HepG2 (cell line): ENCODE measurements around the gene WDR83. TPM values are rescaled to one million over a fixed set of nuclear protein-coding genes. Genes with fewer than 3 reads are reported as not detected.

Experiments used
- CEBPG ChIP-seq: IDR thresholded peaks from 2 replicates; pipeline ENCODE4 v1.6.1; 2016
- DBP ChIP-seq: sonication (generic); formaldehyde crosslinking; IDR thresholded peaks from 2 replicates; pipeline ENCODE4 v1.4.0; 2020; ENCODE audit warnings: missing genetic modification reagents; ENCODE audit errors: not compliant biosample characterization
- DZIP1 ChIP-seq: sonication (generic); formaldehyde crosslinking; IDR thresholded peaks from 2 replicates; pipeline ENCODE4 v1.5.0; 2020; ENCODE audit warnings: mild to moderate bottlenecking, missing genetic modification reagents
- HCFC1 ChIP-seq: fragments of 150-350 bp; IDR thresholded peaks from 2 replicates; pipeline ENCODE4 v1.6.1; 2014; ENCODE audit warnings: low read depth, low read length
- HMGXB3 ChIP-seq: sonication (generic); formaldehyde crosslinking; IDR thresholded peaks from 2 replicates; pipeline ENCODE4 v1.4.0; 2020; ENCODE audit warnings: missing genetic modification reagents, borderline replicate concordance
- IKZF4 ChIP-seq: sonication (generic); formaldehyde crosslinking; IDR thresholded peaks from 2 replicates; pipeline ENCODE4 v1.5.1; 2020; ENCODE audit warnings: borderline replicate concordance, mild to moderate bottlenecking, low read depth, missing genetic modification reagents; ENCODE audit errors: not compliant biosample characterization
- JARID2 ChIP-seq: sonication (generic); formaldehyde crosslinking; IDR thresholded peaks from 2 replicates; pipeline ENCODE4 v1.8.1; 2023; ENCODE audit warnings: missing genetic modification reagents, inconsistent platforms; ENCODE audit not compliant: insufficient replicate concordance
- KDM2A ChIP-seq: sonication (generic); formaldehyde crosslinking; IDR thresholded peaks from 2 replicates; pipeline ENCODE4 v1.4.0; 2020; ENCODE audit warnings: low read depth, missing genetic modification reagents, borderline replicate concordance
- KDM5A ChIP-seq: fragments of 200-600 bp; sonication (generic); IDR thresholded peaks from 2 replicates; pipeline ENCODE4 v1.7.0; 2018; ENCODE audit warnings: antibody characterized with exemption, mild to moderate bottlenecking, low read length, borderline replicate concordance
- KMT2A ChIP-seq: sonication (generic); formaldehyde crosslinking; IDR thresholded peaks from 2 replicates; pipeline ENCODE4 v1.4.0; 2020; ENCODE audit warnings: missing genetic modification reagents
- MAFF ChIP-seq: IDR thresholded peaks from 2 replicates; pipeline ENCODE4 v1.6.1; 2011; ENCODE audit warnings: low read depth, low read length, improper control_type of control experiment
- MED1 ChIP-seq: sonication (generic); formaldehyde crosslinking; IDR thresholded peaks from 2 replicates; pipeline ENCODE4 v1.4.0; 2020; ENCODE audit warnings: missing genetic modification reagents
- NR2F1 ChIP-seq, 2 experiments: fragments of 450-650 bp in 1 of 2; formaldehyde crosslinking in 1 of 2; IDR thresholded peaks; 2 replicates each; pipeline versions ENCODE4 v1.5.0 to v1.6.1; 2016 to 2020; ENCODE audit warnings: mild to moderate bottlenecking in 1 of 2, missing compliant biosample characterization in 1 of 2, missing genetic modification reagents in 1 of 2, moderate library complexity in 1 of 2
- POLR2A ChIP-seq, 2 experiments: IDR thresholded peaks; 2 replicates each; pipeline ENCODE4 v1.6.1; 2011; ENCODE audit warnings: low read depth in 2 of 2, low read length in 2 of 2, mild to moderate bottlenecking in 1 of 2, moderate library complexity in 1 of 2; ENCODE audit not compliant: insufficient read depth in 1 of 2
- POLR2G ChIP-seq: fragments of 200-400 bp; formaldehyde crosslinking; IDR thresholded peaks from 2 replicates; pipeline ENCODE4 v1.6.1; 2018; ENCODE audit warnings: mild to moderate bottlenecking, low read depth, low read length, moderate library complexity
- ZNF138 ChIP-seq: sonication (generic); formaldehyde crosslinking; IDR thresholded peaks from 2 replicates; pipeline ENCODE4 v1.5.0; 2020; ENCODE audit warnings: mild to moderate bottlenecking, low read depth, missing genetic modification reagents
- ZNF33B ChIP-seq: sonication (generic); formaldehyde crosslinking; IDR thresholded peaks from 2 replicates; pipeline ENCODE4 v1.5.1; 2020; ENCODE audit warnings: mild to moderate bottlenecking, missing genetic modification reagents
- ZNF556 ChIP-seq: sonication (generic); formaldehyde crosslinking; IDR thresholded peaks from 2 replicates; pipeline ENCODE4 v1.4.0; 2020; ENCODE audit warnings: mild to moderate bottlenecking, missing genetic modification reagents, borderline replicate concordance
- ZNF75D ChIP-seq: sonication (generic); formaldehyde crosslinking; IDR thresholded peaks from 2 replicates; pipeline ENCODE4 v1.8.1; 2023; ENCODE audit warnings: missing genetic modification reagents, mild to moderate bottlenecking, borderline replicate concordance
- ZNF788 ChIP-seq: sonication (generic); formaldehyde crosslinking; IDR thresholded peaks from 2 replicates; pipeline ENCODE4 v1.5.0; 2020; ENCODE audit warnings: mild to moderate bottlenecking, missing genetic modification reagents, borderline replicate concordance
- polyA plus RNA-seq, 8 experiments: library from polyadenylated mRNA; depleted of rRNA in 3 of 8; stranded (reverse) in 7 of 8; unstranded in 1 of 8; fragments of >200 nt; fragmentation: Illumina TruSeq in 4 of 8; extraction: Trizol in 4 of 8; gene quantifications; 2 replicates each; pipeline versions ENCODE4 v1.2.1 to v1.2.3, GENCODE V29; 2011 to 2016; ENCODE audit warnings: low read depth in 4 of 8, missing spikeins in 1 of 8, mixed read lengths in 1 of 8; ENCODE audit not compliant: insufficient read depth in 1 of 8
- total RNA-seq, 5 experiments: library from RNA; depleted of rRNA; stranded (reverse); fragments of >200 nt; fragmentation: Illumina TruSeq; extraction: Trizol; gene quantifications; 2 replicates each; pipeline ENCODE4 v1.2.3, GENCODE V29; 2016; ENCODE audit warnings: low read depth in 1 of 5
- TF ChIP-seq, protein P1 (sequence below): IDR thresholded peaks from 2 replicates; pipeline ENCODE4 v1.6.1; 2012; ENCODE audit warnings: inconsistent platforms

The WDR83 gene
- total and polyA plus RNA-seq, 2 of the 13 experiments (the other 11 are each of a cell fraction or from before 2014, with no cell fraction given), result 4.5 to 10.7 TPM

DNA sequence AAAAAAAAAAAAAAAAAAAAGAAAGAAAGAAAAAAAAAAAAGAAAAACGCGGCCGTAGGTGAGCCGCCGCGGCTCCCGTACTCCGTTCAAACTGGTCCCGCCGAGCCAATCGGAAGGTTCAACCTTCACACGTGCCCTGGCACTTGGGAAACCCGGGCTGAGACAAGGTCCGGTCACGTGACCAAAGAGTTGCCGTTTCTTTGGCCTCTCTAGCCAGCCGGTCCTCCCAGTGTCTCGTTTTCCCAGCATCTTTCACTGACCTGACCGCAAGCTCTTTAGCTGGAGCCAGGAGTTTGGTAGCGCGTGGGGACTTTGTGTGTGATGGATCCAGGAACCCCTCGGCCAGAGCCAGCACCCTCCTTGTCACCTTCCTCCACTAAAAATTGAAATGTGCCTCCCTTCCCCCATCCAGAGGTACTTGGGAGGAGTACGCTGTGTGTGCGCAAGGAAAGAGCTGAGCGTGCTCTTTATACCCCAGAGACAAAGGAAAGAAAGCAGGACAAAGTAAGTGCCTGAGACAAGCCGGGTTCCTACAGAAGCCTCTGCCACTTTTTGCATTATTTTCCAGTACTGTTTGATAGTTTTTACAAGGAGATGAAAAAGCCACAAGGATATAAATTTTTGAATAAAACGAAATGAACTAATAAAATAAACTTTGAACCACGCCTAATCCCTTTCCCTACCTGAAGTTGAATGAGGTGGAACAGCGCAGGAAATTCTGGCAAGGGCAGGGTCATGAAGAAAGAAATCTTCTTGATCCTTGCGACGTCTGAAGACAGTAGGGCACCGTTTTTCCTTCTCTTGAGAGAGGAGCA, 56.2 kb downstream of the WDR83 start (continued):
- TF ChIP-seq NR2F1 (CRISPR knock-in tag; IDR thresholded peaks at IDR 0.05) (peak in 1 of 2 experiments; percentile 15; a peak in 1 of 4 replicates), ZNF33B (CRISPR knock-in tag) (no peak), KDM5A (peak; percentile 50; the same call in 1 of the 2 replicates), IKZF4 (CRISPR knock-in tag) (no peak), POLR2A (IDR thresholded peaks at IDR 0.05; ENCODE audit: insufficient read depth in 1 of 2, low read depth in 2 of 2, low read length in 2 of 2) (peak; percentile 69 to 75), ZNF788 (CRISPR knock-in tag) (peak; percentile 76; the same call in 1 of the 2 replicates), HMGXB3 (CRISPR knock-in tag) (peak; percentile 99), ZNF138 (CRISPR knock-in tag) (no peak), DBP (CRISPR knock-in tag) (no peak), CEBPG (CRISPR knock-in tag) (peak; percentile 67), ZNF75D (no peak), HCFC1 (peak; percentile 65), KDM2A (peak; percentile 85), KMT2A (peak; percentile 51; the same call in 1 of the 2 replicates), MAFF (peak; percentile 46; the same call in 1 of the 2 replicates), MED1 (CRISPR knock-in tag) (peak; percentile 42), JARID2 (CRISPR knock-in tag) (no peak), ZNF556 (CRISPR knock-in tag) (no peak), DZIP1 (CRISPR knock-in tag) (no peak), POLR2G (peak; percentile 79; the same call in 1 of the 2 replicates)
- TF ChIP-seq, protein P1, sequence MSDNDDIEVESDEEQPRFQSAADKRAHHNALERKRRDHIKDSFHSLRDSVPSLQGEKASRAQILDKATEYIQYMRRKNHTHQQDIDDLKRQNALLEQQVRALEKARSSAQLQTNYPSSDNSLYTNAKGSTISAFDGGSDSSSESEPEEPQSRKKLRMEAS, result peak; percentile 91
